ENCODE results near the gene ARID1A.

DNA sequence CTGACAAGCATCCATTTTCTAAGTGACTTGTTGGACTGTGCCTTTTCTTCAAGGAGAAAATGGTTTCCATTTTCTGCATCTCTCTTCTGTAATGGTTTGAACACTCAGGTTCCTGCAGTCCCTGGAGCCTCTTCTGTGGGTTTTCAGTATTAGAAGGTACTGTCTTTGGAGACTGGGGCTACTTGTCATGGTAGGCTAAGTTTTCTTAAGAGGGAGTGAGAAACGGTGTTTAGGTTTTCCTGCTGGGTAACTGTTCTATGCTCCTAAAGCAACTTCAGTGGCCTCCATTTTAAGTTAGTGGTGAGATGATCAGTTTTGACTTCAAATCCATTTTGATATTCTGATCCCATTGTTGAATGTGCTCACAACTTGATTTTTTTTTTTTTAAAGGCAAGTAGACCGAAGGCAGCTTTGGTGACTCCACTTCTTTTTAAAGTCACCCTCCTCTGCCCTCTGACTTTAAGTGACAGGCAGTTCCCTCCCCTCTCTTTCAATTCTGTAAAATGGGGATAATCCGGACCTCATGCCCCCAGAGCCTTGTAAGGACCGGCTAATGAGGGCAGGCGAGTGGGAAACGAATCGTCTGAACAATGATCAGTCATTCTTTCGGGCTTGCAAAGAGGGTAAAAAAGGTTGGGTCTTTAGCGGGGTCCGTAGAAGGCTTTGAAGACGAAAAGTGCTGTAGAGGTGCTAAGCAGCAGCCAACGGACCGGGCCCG, 1.0 kb upstream of the ARID1A start:
- no peak for TF ChIP-seq POLR2A (IDR thresholded peaks at IDR 0.05; ENCODE audit: extremely low read depth, insufficient read length)
- no peak for TF ChIP-seq CTCF (IDR thresholded peaks at IDR 0.05; ENCODE audit: low read depth, low read length)
